ENCODE data around the gene HYAL2. TPM values are rescaled to one million over a fixed set of nuclear protein-coding genes. Genes with fewer than 3 reads are reported as not detected.

The HYAL2 gene
- total RNA-seq, 2 donors from 2014 or later: 5.6 to 11.1 TPM

GRCh38 chr3:50299929-50300680 lies 22.4 kb downstream of the HYAL2 start:
- peak overlapping the region; percentile 95 for H3K4me3 Mint-ChIP-seq
- peak overlapping the region; percentile 92 to 93 for H3K27ac Mint-ChIP-seq
- no peaks in the 10 kb centered on the region for H3K9me3 Mint-ChIP-seq
- no peak for ATAC-seq
- no peaks in the 10 kb centered on the region for H3K36me3 Mint-ChIP-seq
- H3K27me3 Mint-ChIP-seq: no peaks in the 10 kb centered on the region
- H3K4me1 Mint-ChIP-seq (ENCODE audit: low read depth in 2 of 2): peaks cover 19 to 21% of the 10 kb centered on the region in 2 donors
- no peak for DNase-seq (ENCODE audit: low spot score)

- ATAC-seq (no peak), DNase-seq (ENCODE audit: low spot score) (no peak)
- Mint-ChIP-seq H3K9me3 (no peaks in the 10 kb centered on the region), H3K4me1 (ENCODE audit: low read depth in 2 of 2) (peaks cover 19 to 21% of the 10 kb centered on the region in 2 donors), H3K27me3 (no peaks in the 10 kb centered on the region), H3K27ac (peak overlapping the region; percentile 92 to 93), H3K4me3 (peak overlapping the region; percentile 95), H3K36me3 (no peaks in the 10 kb centered on the region)
These were observed 23.0 kb downstream of the HYAL2 start for GRCh38 chr3:50299638-50299928.

GRCh38 chr3:50298836-50299637 lies 23.5 kb downstream of the HYAL2 start, which contains the start of the genes HYAL3 and NAA80:
Gene HYAL3, minus strand, starts transcription at chr3:50299405. Its CDS starts 3,803 bp downstream, at chr3:50295602.
Gene NAA80, minus strand, starts transcription at chr3:50299405. Its CDS starts 1,942 bp downstream, at chr3:50297463.
- Mint-ChIP-seq H3K27me3 (no peaks in the 10 kb centered on the region), H3K9me3 (no peaks in the 10 kb centered on the region), H3K4me1 (ENCODE audit: low read depth in 2 of 2) (peaks cover 19 to 21% of the 10 kb centered on the region in 2 donors), H3K4me3 (peak within 1 kb of the TSS; percentile 95), H3K27ac (peak within 1 kb of the TSS; percentile 92 to 93), H3K36me3 (no peaks in the 10 kb centered on the region)
- DNase-seq (ENCODE audit: low spot score) (peak; percentile 98), ATAC-seq (peak; percentile 94 to 96)

GRCh38 chr3:50297896-50298725 lies 24.4 kb downstream of the HYAL2 start:
- ATAC-seq: no peak
- peaks cover 19 to 21% of the 10 kb centered on the region in 2 donors for H3K4me1 Mint-ChIP-seq (ENCODE audit: low read depth in 2 of 2)
- peak overlapping the region; percentile 37 to 93 for H3K27ac Mint-ChIP-seq
- DNase-seq (ENCODE audit: low spot score): peak; percentile 32
- H3K27me3 Mint-ChIP-seq: no peaks in the 10 kb centered on the region
- H3K9me3 Mint-ChIP-seq: no peaks in the 10 kb centered on the region
- no peaks in the 10 kb centered on the region for H3K36me3 Mint-ChIP-seq
- peak overlapping the region; percentile 95 for H3K4me3 Mint-ChIP-seq

- no peaks in the 10 kb centered on the region for H3K9me3 Mint-ChIP-seq
- H3K27ac Mint-ChIP-seq: no peak overlapping the region
- no peaks in the 10 kb centered on the region for H3K36me3 Mint-ChIP-seq
- ATAC-seq: no peak
- peaks cover 26 to 29% of the 10 kb centered on the region in 2 donors for H3K4me1 Mint-ChIP-seq (ENCODE audit: low read depth in 2 of 2)
- DNase-seq (ENCODE audit: low spot score): peak; percentile 55
- H3K4me3 Mint-ChIP-seq: no peak overlapping the region
- no peaks in the 10 kb centered on the region for H3K27me3 Mint-ChIP-seq
These were observed 25.2 kb downstream of the HYAL2 start for GRCh38 chr3:50297384-50297775.

GRCh38 chr3:50296721-50297383 lies 25.7 kb downstream of the HYAL2 start:
- Mint-ChIP-seq H3K4me3 (no peak overlapping the region), H3K9me3 (no peaks in the 10 kb centered on the region), H3K4me1 (ENCODE audit: low read depth in 2 of 2) (peaks cover 27 to 31% of the 10 kb centered on the region in 2 donors), H3K27ac (no peak overlapping the region), H3K36me3 (no peaks in the 10 kb centered on the region), H3K27me3 (no peaks in the 10 kb centered on the region)
- DNase-seq (ENCODE audit: low spot score) (no peak), ATAC-seq (no peak)

GRCh38 chr3:50295553-50296431 lies 26.8 kb downstream of the HYAL2 start:
- Mint-ChIP-seq H3K27ac (no peak overlapping the region), H3K27me3 (no peaks in the 10 kb centered on the region), H3K9me3 (no peaks in the 10 kb centered on the region), H3K4me1 (ENCODE audit: low read depth in 2 of 2) (peaks cover 31 to 38% of the 10 kb centered on the region in 2 donors), H3K36me3 (no peaks in the 10 kb centered on the region), H3K4me3 (no peak overlapping the region)
- ATAC-seq (no peak), DNase-seq (ENCODE audit: low spot score) (no peak)

- Mint-ChIP-seq H3K27me3 (no peaks in the 10 kb centered on the region), H3K27ac (no peak overlapping the region), H3K4me1 (ENCODE audit: low read depth in 2 of 2) (peaks cover 23 to 30% of the 10 kb centered on the region in 2 donors), H3K36me3 (no peaks in the 10 kb centered on the region), H3K4me3 (no peak overlapping the region), H3K9me3 (no peaks in the 10 kb centered on the region)
- ATAC-seq (no peak), DNase-seq (ENCODE audit: low spot score) (no peak)
These were observed 27.8 kb downstream of the HYAL2 start for GRCh38 chr3:50294492-50295403.

- Mint-ChIP-seq H3K4me1 (ENCODE audit: low read depth in 2 of 2) (peaks cover 20 to 25% of the 10 kb centered on the region in 2 donors), H3K27ac (no peak overlapping the region), H3K27me3 (no peaks in the 10 kb centered on the region), H3K9me3 (no peaks in the 10 kb centered on the region), H3K4me3 (no peak overlapping the region), H3K36me3 (no peaks in the 10 kb centered on the region)
- ATAC-seq (no peak), DNase-seq (ENCODE audit: low spot score) (peak; percentile 1)
These were observed 28.5 kb downstream of the HYAL2 start for GRCh38 chr3:50294089-50294488.

GRCh38 chr3:50293079-50293801 lies 29.3 kb downstream of the HYAL2 start:
- H3K27ac Mint-ChIP-seq: peak overlapping the region; percentile 70 to 92
- H3K27me3 Mint-ChIP-seq: no peaks in the 10 kb centered on the region
- DNase-seq (ENCODE audit: low spot score) (no peak), ATAC-seq (no peak)
- no peaks in the 10 kb centered on the region for H3K36me3 Mint-ChIP-seq
- no peaks in the 10 kb centered on the region for H3K9me3 Mint-ChIP-seq
- peaks cover 15 to 21% of the 10 kb centered on the region in 2 donors for H3K4me1 Mint-ChIP-seq (ENCODE audit: low read depth in 2 of 2)
- peak overlapping the region; percentile 89 for H3K4me3 Mint-ChIP-seq

Measured in natural killer cell treated with Interleukin-12 subunit alpha and Interleukin-12 subunit beta and Interleukin-15 and Interleukin-18, amount 100 ng/mL, for 72 hours (primary cell).